Measurements from ENCODE around the gene TNFRSF8.

GRCh38 chr1:12145616-12146342, 82.7 kb downstream of the TNFRSF8 start:
- TF ChIP-seq POLR2AphosphoS5 (IDR thresholded peaks at IDR 0.05; ENCODE audit: low read depth, low read length) (no peak), CTCF (IDR thresholded peaks at IDR 0.05) (no peak), NRF1 (IDR thresholded peaks at IDR 0.05; ENCODE audit: low read depth, low read length) (no peak), REST (IDR thresholded peaks at IDR 0.05; ENCODE audit: low read depth, low read length) (no peak), MAX (IDR thresholded peaks at IDR 0.05; ENCODE audit: low read depth) (no peak), MEF2A (IDR thresholded peaks at IDR 0.05; ENCODE audit: borderline replicate concordance, low read depth) (no peak), EP300 (IDR thresholded peaks at IDR 0.05; ENCODE audit: borderline replicate concordance in 1 of 2, low read depth in 1 of 2, low read length in 1 of 2) (no peak), RFX5 (IDR thresholded peaks at IDR 0.05; ENCODE audit: low read length) (no peak)
